Liver (tissue), 3 donors: Measurements from ENCODE around the gene CNTROB.

Experiments used
- EGR1 ChIP-seq, 2 donors: IDR thresholded peaks; 2 replicates each; pipeline ENCODE4 v1.6.1; 2016 to 2018; ENCODE audit warnings: antibody characterized with exemption in 2 of 2, low read depth in 2 of 2
- FOXA1 ChIP-seq: IDR thresholded peaks from 2 replicates; pipeline ENCODE4 v1.6.1; 2016; ENCODE audit warnings: antibody characterized with exemption
- FOXA2 ChIP-seq: IDR thresholded peaks from 2 replicates; pipeline ENCODE4 v1.6.1; 2016; ENCODE audit warnings: antibody characterized with exemption
- GABPA ChIP-seq, 2 donors: IDR thresholded peaks in 1 of 2; conservative IDR thresholded peaks in 1 of 2; 2 replicates each; pipeline ENCODE4 v1.6.1; 2016; ENCODE audit warnings: antibody characterized with exemption in 2 of 2, mild to moderate bottlenecking in 1 of 2, moderate library complexity in 1 of 2
- JUND ChIP-seq, 2 donors: IDR thresholded peaks; 2 replicates each; pipeline ENCODE4 v1.6.1; 2016; ENCODE audit warnings: antibody characterized with exemption in 2 of 2
- RAD21 ChIP-seq, 2 donors: IDR thresholded peaks; 2 replicates each; pipeline ENCODE4 v1.6.1; 2016; ENCODE audit warnings: antibody characterized with exemption in 2 of 2, mild to moderate bottlenecking in 2 of 2
- SP1 ChIP-seq: IDR thresholded peaks from 2 replicates; pipeline ENCODE4 v1.6.1; 2018; ENCODE audit warnings: antibody characterized with exemption, mild to moderate bottlenecking
- TAF1 ChIP-seq: conservative IDR thresholded peaks from 2 replicates; pipeline ENCODE4 v1.6.1; 2016; ENCODE audit warnings: antibody characterized with exemption, mild to moderate bottlenecking
- YY1 ChIP-seq: IDR thresholded peaks from 2 replicates; pipeline ENCODE4 v1.6.1; 2016; ENCODE audit warnings: antibody characterized with exemption, mild to moderate bottlenecking
- TF ChIP-seq, protein P1 (sequence below): fragments of 150-350 bp; IDR thresholded peaks from 2 replicates; pipeline ENCODE4 v1.5.1; 2017; ENCODE audit warnings: improper control_type of control experiment, low read depth, low read length; ENCODE audit not compliant: missing input control
- TF ChIP-seq, protein P2 (sequence below): IDR thresholded peaks from 2 replicates; pipeline ENCODE4 v1.6.1; 2016; ENCODE audit warnings: antibody characterized with exemption
- TF ChIP-seq, protein P3 (sequence below): IDR thresholded peaks from 2 replicates; pipeline ENCODE4 v1.6.1; 2016; ENCODE audit warnings: antibody characterized with exemption, mild to moderate bottlenecking
- TF ChIP-seq, protein P4 (sequence below): IDR thresholded peaks from 2 replicates; pipeline ENCODE4 v1.6.1; 2016; ENCODE audit warnings: antibody characterized with exemption
- donor health status: healthy.
- donor health status: healthy.

DNA sequence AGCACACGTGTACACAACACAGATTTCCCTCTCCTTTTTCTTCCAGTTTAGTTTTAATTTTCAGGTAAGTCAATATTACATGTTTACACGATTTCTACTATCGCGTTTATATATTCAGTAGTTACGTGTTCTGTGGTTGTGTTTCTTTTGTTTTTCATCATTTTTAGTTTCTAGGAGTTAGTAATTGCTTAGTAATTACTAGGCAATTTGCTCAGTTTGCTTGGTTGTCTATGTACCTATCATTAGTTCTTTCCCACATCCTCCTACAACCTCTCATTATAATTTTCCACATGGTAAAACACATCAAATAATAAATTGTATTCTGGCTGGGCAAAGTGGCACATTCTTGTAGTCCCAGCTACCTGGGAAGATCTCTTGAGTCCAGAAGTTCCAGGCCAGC is 45.8 kb downstream of the CNTROB start:
- TF ChIP-seq JUND (IDR thresholded peaks at IDR 0.05) (no peak), SP1 (no peak), TAF1 (no peak), YY1 (no peak), RAD21 (IDR thresholded peaks at IDR 0.05) (no peak), GABPA (IDR thresholded peaks at IDR 0.05 in 1 of 2, conservative IDR thresholded peaks at IDR 0.05 in 1 of 2) (no peak), FOXA1 (no peak), EGR1 (IDR thresholded peaks at IDR 0.05; ENCODE audit: low read depth in 2 of 2) (no peak), FOXA2 (no peak)
- TF ChIP-seq, protein P1, sequence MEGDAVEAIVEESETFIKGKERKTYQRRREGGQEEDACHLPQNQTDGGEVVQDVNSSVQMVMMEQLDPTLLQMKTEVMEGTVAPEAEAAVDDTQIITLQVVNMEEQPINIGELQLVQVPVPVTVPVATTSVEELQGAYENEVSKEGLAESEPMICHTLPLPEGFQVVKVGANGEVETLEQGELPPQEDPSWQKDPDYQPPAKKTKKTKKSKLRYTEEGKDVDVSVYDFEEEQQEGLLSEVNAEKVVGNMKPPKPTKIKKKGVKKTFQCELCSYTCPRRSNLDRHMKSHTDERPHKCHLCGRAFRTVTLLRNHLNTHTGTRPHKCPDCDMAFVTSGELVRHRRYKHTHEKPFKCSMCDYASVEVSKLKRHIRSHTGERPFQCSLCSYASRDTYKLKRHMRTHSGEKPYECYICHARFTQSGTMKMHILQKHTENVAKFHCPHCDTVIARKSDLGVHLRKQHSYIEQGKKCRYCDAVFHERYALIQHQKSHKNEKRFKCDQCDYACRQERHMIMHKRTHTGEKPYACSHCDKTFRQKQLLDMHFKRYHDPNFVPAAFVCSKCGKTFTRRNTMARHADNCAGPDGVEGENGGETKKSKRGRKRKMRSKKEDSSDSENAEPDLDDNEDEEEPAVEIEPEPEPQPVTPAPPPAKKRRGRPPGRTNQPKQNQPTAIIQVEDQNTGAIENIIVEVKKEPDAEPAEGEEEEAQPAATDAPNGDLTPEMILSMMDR = no peak
- TF ChIP-seq, protein P2, sequence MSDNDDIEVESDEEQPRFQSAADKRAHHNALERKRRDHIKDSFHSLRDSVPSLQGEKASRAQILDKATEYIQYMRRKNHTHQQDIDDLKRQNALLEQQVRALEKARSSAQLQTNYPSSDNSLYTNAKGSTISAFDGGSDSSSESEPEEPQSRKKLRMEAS = no peak
- TF ChIP-seq, protein P3, sequence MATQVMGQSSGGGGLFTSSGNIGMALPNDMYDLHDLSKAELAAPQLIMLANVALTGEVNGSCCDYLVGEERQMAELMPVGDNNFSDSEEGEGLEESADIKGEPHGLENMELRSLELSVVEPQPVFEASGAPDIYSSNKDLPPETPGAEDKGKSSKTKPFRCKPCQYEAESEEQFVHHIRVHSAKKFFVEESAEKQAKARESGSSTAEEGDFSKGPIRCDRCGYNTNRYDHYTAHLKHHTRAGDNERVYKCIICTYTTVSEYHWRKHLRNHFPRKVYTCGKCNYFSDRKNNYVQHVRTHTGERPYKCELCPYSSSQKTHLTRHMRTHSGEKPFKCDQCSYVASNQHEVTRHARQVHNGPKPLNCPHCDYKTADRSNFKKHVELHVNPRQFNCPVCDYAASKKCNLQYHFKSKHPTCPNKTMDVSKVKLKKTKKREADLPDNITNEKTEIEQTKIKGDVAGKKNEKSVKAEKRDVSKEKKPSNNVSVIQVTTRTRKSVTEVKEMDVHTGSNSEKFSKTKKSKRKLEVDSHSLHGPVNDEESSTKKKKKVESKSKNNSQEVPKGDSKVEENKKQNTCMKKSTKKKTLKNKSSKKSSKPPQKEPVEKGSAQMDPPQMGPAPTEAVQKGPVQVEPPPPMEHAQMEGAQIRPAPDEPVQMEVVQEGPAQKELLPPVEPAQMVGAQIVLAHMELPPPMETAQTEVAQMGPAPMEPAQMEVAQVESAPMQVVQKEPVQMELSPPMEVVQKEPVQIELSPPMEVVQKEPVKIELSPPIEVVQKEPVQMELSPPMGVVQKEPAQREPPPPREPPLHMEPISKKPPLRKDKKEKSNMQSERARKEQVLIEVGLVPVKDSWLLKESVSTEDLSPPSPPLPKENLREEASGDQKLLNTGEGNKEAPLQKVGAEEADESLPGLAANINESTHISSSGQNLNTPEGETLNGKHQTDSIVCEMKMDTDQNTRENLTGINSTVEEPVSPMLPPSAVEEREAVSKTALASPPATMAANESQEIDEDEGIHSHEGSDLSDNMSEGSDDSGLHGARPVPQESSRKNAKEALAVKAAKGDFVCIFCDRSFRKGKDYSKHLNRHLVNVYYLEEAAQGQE = no peak
- TF ChIP-seq, protein P4, sequence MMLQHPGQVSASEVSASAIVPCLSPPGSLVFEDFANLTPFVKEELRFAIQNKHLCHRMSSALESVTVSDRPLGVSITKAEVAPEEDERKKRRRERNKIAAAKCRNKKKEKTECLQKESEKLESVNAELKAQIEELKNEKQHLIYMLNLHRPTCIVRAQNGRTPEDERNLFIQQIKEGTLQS = no peak
